ENCODE data around the gene CTDSPL. TPM values are rescaled to one million over a fixed set of nuclear protein-coding genes. Genes with fewer than 3 reads are reported as not detected.

CTDSPL gene
- total and polyA plus RNA-seq, 2 of the 8 experiments (the other 6 are each of a cell fraction or from before 2014, with no cell fraction given), result 20.3 to 42.2 TPM

DNA sequence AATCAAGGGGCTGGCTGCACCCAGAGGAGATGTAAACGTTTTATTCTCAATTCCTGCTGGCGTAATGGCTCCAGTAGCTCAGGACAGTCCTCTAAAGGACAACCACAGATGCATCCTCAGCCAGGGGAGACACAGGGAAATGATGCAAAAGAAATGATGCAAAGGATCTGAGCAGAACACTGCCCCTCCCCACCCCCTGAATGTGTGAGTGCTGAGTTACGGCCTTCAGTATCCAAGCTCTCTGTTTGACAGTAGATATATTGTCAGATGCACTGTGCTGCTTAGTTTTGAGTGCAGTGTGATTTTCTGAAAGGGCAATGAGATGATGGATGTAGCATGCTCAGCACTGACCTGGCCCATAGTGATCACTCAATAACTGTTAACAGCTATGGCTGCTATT is 41.4 kb upstream of the CTDSPL start:
- Histone ChIP-seq H3K4me1 (replicated peaks in 1 of 4; ENCODE audit: control insufficient read depth in 3 of 4, insufficient read depth in 4 of 4, low read length in 3 of 4) (no peaks in the 10 kb centered on the region; a peak in 1 of 7 replicates), H2BK12ac (ENCODE audit: low read depth, low read length) (no peak overlapping the region), H3K9ac (replicated peaks in 1 of 4; ENCODE audit: extremely low read depth in 1 of 4, low read depth in 3 of 4, low read length in 3 of 4) (no peak overlapping the region; a peak in 1 of 7 replicates), H3K4me2 (ENCODE audit: insufficient read depth in 1 of 2, low read depth in 2 of 2, low read length in 2 of 2) (no peak overlapping the region), H4K20me1 (replicated peaks in 1 of 2; ENCODE audit: control insufficient read depth in 1 of 2, insufficient read depth in 2 of 2, low read length in 2 of 2) (no peaks in the 10 kb centered on the region), H3K14ac (ENCODE audit: insufficient read length) (no peak overlapping the region), H2AK5ac (ENCODE audit: low read depth, low read length) (no peak overlapping the region), H3K27ac (ENCODE audit: low read depth, low read length) (no peak overlapping the region), H2BK15ac (ENCODE audit: low read length) (no peak overlapping the region), H4K8ac (ENCODE audit: extremely low read depth, insufficient read depth, low read length) (no peak overlapping the region), H4K91ac (replicated peaks; ENCODE audit: insufficient read length, low read length) (no peak overlapping the region), H3K79me1 (ENCODE audit: low read depth, low read length) (no peaks in the 10 kb centered on the region), H3K23me2 (ENCODE audit: low read depth, low read length) (no peaks in the 10 kb centered on the region), H3K9me3 (ENCODE audit: insufficient read depth in 2 of 2, low read depth in 1 of 2, low read length in 1 of 2) (no peaks in the 10 kb centered on the region), H2BK20ac (ENCODE audit: low read length) (no peak overlapping the region), H3K18ac (ENCODE audit: extremely low read depth, low read length) (no peak overlapping the region), H3K4me3 (ENCODE audit: extremely low read depth in 1 of 4, insufficient read depth in 2 of 4, low read depth in 3 of 4, low read length in 4 of 4) (no peak overlapping the region), H3K79me2 (ENCODE audit: control insufficient read depth in 1 of 2, insufficient read depth in 2 of 2, low read length in 2 of 2) (no peaks in the 10 kb centered on the region), H3K23ac (ENCODE audit: insufficient read length) (no peak overlapping the region), H3K56ac (replicated peaks; ENCODE audit: insufficient read length, low read depth, low read length) (no peak overlapping the region), H3K27me3 (replicated peaks in 1 of 4; ENCODE audit: control insufficient read depth in 3 of 4, extremely low read depth in 1 of 4, insufficient read depth in 3 of 4, low read length in 3 of 4) (no peaks in the 10 kb centered on the region), H2BK5ac (ENCODE audit: low read depth, low read length) (no peak overlapping the region), H4K5ac (ENCODE audit: insufficient read length, low read depth, low read length) (no peak overlapping the region), H2BK120ac (replicated peaks; ENCODE audit: low read depth, low read length) (no peak overlapping the region), H3K4ac (replicated peaks; ENCODE audit: insufficient read length, low read depth, low read length) (no peak overlapping the region), H3K36me3 (ENCODE audit: control insufficient read depth in 2 of 4, insufficient read depth in 4 of 4, low read length in 3 of 4) (no peaks in the 10 kb centered on the region; a peak in 1 of 8 replicates), H2AFZ (ENCODE audit: low read length) (no peak overlapping the region)
- POLR2A ChIA-PET (ENCODE audit: partially characterized antibody), result no interaction called here
- DNase-seq (ENCODE audit: low read depth in 1 of 2, low spot score in 2 of 2), result no peak
- no peak for FAIRE-seq
- WGBS, 2 experiments (ENCODE audit: extremely low coverage in 1 of 2, insufficient coverage in 1 of 2, insufficient read length in 1 of 2, insufficient replicate concordance in 2 of 2, low coverage in 1 of 2, low lambda C conversion rate in 2 of 2, missing lambda C conversion rate in 1 of 2), result 84% methylated on average over 3 of the region's 3 CpGs; no CpG with 5 or more reads in 1 of the 2 experiments
- no peak for TF ChIP-seq SP4 (IDR thresholded peaks at IDR 0.05; ENCODE audit: low read length)
- TF ChIP-seq KDM4A (IDR thresholded peaks at IDR 0.05; ENCODE audit: low read depth, low read length, severe bottlenecking), result no peak
- no peak for TF ChIP-seq BCL11A (IDR thresholded peaks at IDR 0.05; ENCODE audit: low read depth in 2 of 2, low read length in 2 of 2)
- no peak for TF ChIP-seq POU5F1 (IDR thresholded peaks at IDR 0.05; ENCODE audit: low read depth, low read length)
- no peak for TF ChIP-seq HDAC2 (IDR thresholded peaks at IDR 0.05; ENCODE audit: borderline replicate concordance in 1 of 2, low read depth in 2 of 2, low read length in 2 of 2)
- TF ChIP-seq HDAC6 (IDR thresholded peaks at IDR 0.05; ENCODE audit: low read depth, low read length), result no peak
- no peak for TF ChIP-seq SIRT6 (IDR thresholded peaks at IDR 0.05; ENCODE audit: low read length)
- no peak for TF ChIP-seq TBP (IDR thresholded peaks at IDR 0.05; ENCODE audit: low read depth, low read length)
- CTCF ChIA-PET (ENCODE audit: partially characterized antibody), result interaction anchor here (0.8 to 2.1 kb wide), 8 partner anchors 10 to 330 kb away, joined by 3 to 6 read pairs (median 4); no protein-coding TSS in a partner anchor
